ENCODE data around the gene ITCH.

Gene ITCH

DNA sequence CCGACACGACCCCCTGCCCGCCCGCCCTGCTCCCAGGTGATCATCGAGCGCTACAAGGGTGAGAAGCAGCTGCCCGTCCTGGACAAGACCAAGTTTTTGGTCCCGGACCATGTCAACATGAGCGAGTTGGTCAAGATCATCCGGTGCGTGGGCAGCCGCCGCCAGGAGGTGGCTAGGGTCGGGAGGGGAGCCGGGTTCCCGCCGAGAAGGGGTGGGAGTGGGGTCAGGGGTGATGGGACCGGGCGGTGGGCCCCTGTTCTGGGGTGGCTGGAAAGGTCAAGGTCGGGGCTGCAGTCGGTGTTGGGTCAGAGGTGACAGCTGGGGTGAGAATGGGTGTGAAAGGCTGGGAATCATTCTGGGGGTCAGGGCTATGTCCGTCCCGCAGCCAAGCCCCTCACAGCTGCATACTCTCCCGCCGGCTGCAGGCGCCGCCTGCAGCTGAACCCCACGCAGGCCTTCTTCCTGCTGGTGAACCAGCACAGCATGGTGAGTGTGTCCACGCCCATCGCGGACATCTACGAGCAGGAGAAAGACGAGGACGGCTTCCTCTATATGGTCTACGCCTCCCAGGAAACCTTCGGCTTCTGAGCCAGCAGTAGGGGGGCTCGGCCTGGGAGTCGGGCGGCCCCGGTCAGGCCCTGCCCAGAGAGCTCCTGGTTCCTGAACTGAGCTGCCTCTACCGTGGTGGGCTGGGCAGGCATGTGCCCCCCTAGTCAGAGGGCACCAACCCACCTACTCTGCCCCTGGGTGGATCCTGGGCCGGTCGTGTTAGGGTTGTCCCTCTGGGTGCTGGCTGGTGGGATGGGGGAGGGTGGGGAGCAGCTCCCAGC, 196.5 kb downstream of the ITCH start:
- no peak for DNase-seq

DNA sequence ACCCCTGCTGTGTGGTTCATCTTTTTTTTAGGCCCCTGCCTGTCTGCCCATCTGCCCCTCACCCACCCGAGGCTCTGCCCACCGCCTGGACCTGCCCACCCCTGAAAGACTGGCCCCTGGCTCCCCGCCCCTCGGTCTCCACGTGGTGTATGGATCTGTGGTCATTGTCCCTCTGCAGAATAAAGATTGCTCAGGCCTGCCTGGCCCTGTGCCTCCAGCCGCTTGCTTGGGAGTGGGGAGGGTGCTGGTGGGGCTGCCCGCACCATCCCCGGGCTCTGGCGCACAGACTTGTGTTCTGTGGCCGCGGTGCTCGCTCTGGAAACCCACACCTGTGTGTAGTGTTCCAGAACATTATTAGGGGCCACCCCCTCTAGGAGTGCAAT, 197.1 kb downstream of the ITCH start:
- DNase-seq: no peak

DNA sequence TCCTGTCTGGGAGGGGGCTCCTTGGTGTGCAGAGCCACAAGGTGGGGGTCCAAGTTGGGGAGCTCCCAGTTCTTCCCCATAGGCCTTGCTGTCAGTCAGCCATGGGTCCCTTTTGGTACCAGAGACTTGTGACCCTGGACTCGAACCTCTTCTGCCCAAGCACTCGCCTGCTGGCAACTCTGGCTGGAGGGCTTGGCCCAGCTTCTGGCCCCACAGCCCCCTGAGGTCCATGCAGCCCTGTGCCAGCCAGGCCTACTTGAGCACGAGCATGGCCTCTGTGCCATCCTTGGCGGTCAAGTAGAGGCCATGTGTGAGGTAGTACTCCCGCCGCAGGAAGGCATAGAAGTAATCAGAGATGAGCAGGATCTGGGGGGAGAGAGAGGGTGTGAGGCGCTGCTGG, 197.5 kb downstream of the ITCH start:
- DNase-seq: no peak
